Measurements from ENCODE around the gene RAB11A. TPM values are rescaled to one million over a fixed set of nuclear protein-coding genes. Genes with fewer than 3 reads are reported as not detected.

The RAB11A gene
- total and polyA plus RNA-seq, 2 of the 13 experiments (the other 11 are each of a cell fraction or from before 2014, with no cell fraction given): 161 to 162 TPM

DNA sequence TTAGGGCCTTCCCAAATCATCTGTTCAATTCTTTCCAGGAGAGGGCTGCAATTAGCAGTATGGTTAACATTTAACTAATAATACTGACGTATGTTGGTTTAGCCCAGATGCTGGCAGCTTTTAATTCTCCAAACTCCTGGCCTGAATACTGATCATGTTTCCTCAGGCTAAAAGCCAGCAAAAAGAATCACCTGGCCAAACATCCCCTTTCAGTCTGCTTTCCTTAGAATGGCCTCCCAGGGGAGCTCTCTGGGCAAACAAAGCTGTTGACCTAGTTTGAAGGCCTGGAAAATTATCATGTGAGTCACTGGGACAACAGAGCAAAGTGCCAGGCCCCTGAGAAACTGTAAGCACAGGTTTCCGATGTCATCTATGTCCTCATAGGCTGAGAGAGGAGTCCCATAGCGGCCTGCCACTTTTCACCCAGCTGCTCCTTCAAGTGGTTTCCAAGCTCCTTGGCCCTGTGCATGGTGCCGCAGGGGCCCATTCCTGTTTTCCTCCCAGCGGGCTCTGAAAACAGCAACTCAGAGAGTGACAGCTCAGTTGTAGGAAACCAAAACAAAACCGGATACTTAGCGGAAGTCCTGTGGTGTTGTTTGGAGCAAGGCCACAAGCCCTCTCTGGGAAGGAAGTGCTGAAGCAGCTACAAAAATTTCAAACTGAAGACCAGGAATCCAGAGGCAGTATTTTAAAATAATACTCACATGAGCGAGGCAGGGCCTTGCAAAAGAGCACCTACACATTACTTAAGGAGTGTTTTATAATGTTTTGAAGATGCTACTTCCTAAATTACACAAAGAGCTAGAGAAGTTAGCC is 36.5 kb upstream of the RAB11A start (continued):
- TF ChIP-seq, protein P1, sequence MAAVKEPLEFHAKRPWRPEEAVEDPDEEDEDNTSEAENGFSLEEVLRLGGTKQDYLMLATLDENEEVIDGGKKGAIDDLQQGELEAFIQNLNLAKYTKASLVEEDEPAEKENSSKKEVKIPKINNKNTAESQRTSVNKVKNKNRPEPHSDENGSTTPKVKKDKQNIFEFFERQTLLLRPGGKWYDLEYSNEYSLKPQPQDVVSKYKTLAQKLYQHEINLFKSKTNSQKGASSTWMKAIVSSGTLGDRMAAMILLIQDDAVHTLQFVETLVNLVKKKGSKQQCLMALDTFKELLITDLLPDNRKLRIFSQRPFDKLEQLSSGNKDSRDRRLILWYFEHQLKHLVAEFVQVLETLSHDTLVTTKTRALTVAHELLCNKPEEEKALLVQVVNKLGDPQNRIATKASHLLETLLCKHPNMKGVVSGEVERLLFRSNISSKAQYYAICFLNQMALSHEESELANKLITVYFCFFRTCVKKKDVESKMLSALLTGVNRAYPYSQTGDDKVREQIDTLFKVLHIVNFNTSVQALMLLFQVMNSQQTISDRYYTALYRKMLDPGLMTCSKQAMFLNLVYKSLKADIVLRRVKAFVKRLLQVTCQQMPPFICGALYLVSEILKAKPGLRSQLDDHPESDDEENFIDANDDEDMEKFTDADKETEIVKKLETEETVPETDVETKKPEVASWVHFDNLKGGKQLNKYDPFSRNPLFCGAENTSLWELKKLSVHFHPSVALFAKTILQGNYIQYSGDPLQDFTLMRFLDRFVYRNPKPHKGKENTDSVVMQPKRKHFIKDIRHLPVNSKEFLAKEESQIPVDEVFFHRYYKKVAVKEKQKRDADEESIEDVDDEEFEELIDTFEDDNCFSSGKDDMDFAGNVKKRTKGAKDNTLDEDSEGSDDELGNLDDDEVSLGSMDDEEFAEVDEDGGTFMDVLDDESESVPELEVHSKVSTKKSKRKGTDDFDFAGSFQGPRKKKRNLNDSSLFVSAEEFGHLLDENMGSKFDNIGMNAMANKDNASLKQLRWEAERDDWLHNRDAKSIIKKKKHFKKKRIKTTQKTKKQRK (IDR thresholded peaks at IDR 0.05; ENCODE audit: low read length): no peak
- TF ChIP-seq, protein P2, sequence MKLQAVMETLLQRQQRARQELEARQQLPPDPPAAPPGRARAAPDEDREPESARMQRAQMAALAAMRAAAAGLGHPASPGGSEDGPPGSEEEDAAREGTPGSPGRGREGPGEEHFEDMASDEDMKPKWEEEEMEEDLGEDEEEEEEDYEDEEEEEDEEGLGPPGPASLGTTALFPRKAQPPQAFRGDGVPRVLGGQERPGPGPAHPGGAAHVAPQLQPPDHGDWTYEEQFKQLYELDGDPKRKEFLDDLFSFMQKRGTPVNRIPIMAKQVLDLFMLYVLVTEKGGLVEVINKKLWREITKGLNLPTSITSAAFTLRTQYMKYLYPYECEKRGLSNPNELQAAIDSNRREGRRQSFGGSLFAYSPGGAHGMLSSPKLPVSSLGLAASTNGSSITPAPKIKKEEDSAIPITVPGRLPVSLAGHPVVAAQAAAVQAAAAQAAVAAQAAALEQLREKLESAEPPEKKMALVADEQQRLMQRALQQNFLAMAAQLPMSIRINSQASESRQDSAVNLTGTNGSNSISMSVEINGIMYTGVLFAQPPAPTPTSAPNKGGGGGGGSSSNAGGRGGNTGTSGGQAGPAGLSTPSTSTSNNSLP (IDR thresholded peaks at IDR 0.05; ENCODE audit: low read depth, low read length): peak; percentile 90
- TF ChIP-seq POLR2AphosphoS5 (IDR thresholded peaks at IDR 0.05; ENCODE audit: low read depth, low read length) (peak; percentile 82), ZFX (CRISPR knock-in tag; IDR thresholded peaks at IDR 0.05; ENCODE audit: low read depth) (peak; percentile 98), GTF2F1 (IDR thresholded peaks at IDR 0.05; ENCODE audit: low read length) (0 out of 2 replicates have a peak, but pooled peaks have one; percentile 25), ZNF737 (CRISPR knock-in tag; IDR thresholded peaks at IDR 0.05; ENCODE audit: borderline replicate concordance) (no peak), ZKSCAN1 (IDR thresholded peaks at IDR 0.05; ENCODE audit: low read length) (no peak), ZBTB38 (CRISPR knock-in tag; IDR thresholded peaks at IDR 0.05) (peak; percentile 44; the same call in 1 of the 2 replicates), GATAD1 (CRISPR knock-in tag; IDR thresholded peaks at IDR 0.05) (peak; percentile 51; the same call in 1 of the 2 replicates), TMF1 (CRISPR knock-in tag; IDR thresholded peaks at IDR 0.05; ENCODE audit: low read depth) (0 out of 2 replicates have a peak, but pooled peaks have one; percentile 31), SIX4 (CRISPR knock-in tag; IDR thresholded peaks at IDR 0.05) (peak; percentile 90), POLR2AphosphoS2 (IDR thresholded peaks at IDR 0.05; ENCODE audit: low read depth, low read length) (no peak), GABPA (IDR thresholded peaks at IDR 0.05; ENCODE audit: low read depth, low read length) (no peak), GABPA (CRISPR knock-in tag; IDR thresholded peaks at IDR 0.05; ENCODE audit: low read depth) (peak; percentile 73), GATAD2A (CRISPR knock-in tag; IDR thresholded peaks at IDR 0.05) (peak; percentile 96), FOXK1 (CRISPR knock-in tag; IDR thresholded peaks at IDR 0.05; ENCODE audit: borderline replicate concordance, low read depth) (peak; percentile 95), STAG1 (CRISPR knock-in tag; IDR thresholded peaks at IDR 0.05) (peak; percentile 22), SRSF4 (IDR thresholded peaks at IDR 0.05; ENCODE audit: low read depth, low read length, poor library complexity, severe bottlenecking) (no peak), ZFP37 (CRISPR knock-in tag; IDR thresholded peaks at IDR 0.05; ENCODE audit: borderline replicate concordance) (peak; percentile 68; the same call in 1 of the 2 replicates), TEAD3 (CRISPR knock-in tag; optimal IDR thresholded peaks at IDR 0.05; ENCODE audit: borderline replicate concordance) (peak; percentile 86), ATF7 (IDR thresholded peaks at IDR 0.05) (peak; percentile 25; the same call in 1 of the 2 replicates), ATF7 (CRISPR knock-in tag; IDR thresholded peaks at IDR 0.05) (peak; percentile 80; the same call in 1 of the 2 replicates)
- TF ChIP-seq, protein P3, sequence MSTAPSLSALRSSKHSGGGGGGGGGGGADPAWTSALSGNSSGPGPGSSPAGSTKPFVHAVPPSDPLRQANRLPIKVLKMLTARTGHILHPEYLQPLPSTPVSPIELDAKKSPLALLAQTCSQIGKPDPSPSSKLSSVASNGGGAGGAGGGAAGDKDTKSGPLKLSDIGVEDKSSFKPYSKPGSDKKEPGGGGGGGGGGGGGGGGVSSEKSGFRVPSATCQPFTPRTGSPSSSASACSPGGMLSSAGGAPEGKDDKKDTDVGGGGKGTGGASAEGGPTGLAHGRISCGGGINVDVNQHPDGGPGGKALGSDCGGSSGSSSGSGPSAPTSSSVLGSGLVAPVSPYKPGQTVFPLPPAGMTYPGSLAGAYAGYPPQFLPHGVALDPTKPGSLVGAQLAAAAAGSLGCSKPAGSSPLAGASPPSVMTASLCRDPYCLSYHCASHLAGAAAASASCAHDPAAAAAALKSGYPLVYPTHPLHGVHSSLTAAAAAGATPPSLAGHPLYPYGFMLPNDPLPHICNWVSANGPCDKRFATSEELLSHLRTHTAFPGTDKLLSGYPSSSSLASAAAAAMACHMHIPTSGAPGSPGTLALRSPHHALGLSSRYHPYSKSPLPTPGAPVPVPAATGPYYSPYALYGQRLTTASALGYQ (CRISPR knock-in tag; IDR thresholded peaks at IDR 0.05): peak; percentile 89
- TF ChIP-seq, protein P4, sequence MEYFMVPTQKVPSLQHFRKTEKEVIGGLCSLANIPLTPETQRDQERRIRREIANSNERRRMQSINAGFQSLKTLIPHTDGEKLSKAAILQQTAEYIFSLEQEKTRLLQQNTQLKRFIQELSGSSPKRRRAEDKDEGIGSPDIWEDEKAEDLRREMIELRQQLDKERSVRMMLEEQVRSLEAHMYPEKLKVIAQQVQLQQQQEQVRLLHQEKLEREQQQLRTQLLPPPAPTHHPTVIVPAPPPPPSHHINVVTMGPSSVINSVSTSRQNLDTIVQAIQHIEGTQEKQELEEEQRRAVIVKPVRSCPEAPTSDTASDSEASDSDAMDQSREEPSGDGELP (IDR thresholded peaks at IDR 0.05; ENCODE audit: borderline replicate concordance, low read depth): peak; percentile 97

All from HepG2 (cell line).